ENCODE data around the gene PTGFRN.

PTGFRN gene

DNA sequence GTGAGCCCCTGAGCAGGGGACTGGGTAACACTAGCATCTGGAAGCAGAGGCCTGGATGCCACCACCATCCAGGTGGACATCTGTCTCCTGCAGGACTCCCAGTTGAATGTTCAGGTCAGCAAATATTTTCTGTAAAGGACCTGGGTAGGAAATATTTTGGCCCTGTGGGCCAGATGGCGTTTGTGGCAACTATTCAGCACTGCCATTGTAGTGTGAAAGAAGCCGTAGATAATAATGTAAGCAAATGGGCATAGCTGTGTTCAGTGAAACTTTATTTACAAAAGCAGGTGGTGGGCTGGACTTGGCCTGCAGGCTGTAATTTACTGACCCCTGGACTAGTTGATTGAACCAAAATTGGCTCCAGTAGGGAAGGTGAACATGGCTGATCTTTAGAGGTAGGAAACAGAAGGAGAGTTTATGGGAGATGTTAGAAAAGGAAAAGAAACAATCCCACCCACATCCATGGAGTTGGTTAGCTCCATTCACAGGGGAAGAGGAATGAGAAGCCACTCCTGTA is 71.9 kb downstream of the PTGFRN start:
- TF ChIP-seq, protein P1, sequence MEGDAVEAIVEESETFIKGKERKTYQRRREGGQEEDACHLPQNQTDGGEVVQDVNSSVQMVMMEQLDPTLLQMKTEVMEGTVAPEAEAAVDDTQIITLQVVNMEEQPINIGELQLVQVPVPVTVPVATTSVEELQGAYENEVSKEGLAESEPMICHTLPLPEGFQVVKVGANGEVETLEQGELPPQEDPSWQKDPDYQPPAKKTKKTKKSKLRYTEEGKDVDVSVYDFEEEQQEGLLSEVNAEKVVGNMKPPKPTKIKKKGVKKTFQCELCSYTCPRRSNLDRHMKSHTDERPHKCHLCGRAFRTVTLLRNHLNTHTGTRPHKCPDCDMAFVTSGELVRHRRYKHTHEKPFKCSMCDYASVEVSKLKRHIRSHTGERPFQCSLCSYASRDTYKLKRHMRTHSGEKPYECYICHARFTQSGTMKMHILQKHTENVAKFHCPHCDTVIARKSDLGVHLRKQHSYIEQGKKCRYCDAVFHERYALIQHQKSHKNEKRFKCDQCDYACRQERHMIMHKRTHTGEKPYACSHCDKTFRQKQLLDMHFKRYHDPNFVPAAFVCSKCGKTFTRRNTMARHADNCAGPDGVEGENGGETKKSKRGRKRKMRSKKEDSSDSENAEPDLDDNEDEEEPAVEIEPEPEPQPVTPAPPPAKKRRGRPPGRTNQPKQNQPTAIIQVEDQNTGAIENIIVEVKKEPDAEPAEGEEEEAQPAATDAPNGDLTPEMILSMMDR (IDR thresholded peaks at IDR 0.05), result no peak

DNA sequence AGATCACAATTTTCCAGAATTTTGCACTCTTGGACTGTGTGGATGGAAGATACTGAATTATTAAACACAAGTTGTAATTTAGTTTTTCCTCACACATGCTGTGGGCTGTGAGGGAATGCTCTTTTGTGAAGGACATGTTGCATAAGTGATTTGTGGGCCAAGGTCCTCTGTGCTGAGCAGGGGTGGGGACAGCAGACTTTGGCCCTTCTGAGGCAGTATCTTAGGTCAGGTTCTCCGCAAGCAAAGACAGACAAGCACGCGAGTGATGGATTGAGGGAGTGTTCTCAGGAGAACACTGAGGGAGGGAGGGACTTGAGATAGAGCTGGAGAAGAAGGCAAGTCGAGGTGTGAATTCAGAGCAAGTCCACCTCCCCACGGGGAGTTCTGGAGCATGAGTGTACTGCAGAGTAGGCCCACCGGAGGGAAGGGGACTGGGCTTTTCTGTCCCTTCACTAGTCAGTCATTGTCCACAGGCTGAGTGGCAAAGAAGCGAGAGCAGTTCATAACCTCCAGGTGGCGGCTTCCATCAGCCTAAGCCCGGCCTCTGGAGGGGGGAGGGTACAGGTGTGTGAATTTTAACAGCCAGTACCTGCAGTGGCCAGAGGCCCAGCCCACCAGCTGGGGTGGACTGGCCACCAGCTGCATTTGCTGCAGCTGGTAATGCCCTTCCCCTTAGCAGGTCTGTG is 72.7 kb downstream of the PTGFRN start:
- TF ChIP-seq, protein P1 (IDR thresholded peaks at IDR 0.05), result no peak

DNA sequence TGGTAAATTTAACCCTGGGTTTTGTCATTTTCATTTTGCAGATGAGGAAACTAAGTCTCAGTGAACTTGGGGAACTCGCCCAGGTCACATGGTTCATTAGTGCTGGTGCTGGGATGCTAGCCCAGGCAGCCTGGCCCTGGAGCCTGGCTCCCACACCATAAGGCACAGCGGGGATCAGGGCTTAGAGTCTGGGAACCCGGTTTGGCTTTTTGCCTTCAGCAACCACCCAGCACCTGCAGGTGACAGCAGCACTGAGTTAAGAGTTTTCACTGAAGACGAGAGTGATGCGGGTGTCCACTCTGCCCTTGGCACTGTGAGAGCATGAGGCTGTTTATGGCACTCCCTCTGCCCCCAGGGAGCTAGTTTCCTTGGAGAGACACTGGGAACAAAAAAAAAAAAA is 73.4 kb downstream of the PTGFRN start:
- TF ChIP-seq, protein P1 (IDR thresholded peaks at IDR 0.05), result no peak

DNA sequence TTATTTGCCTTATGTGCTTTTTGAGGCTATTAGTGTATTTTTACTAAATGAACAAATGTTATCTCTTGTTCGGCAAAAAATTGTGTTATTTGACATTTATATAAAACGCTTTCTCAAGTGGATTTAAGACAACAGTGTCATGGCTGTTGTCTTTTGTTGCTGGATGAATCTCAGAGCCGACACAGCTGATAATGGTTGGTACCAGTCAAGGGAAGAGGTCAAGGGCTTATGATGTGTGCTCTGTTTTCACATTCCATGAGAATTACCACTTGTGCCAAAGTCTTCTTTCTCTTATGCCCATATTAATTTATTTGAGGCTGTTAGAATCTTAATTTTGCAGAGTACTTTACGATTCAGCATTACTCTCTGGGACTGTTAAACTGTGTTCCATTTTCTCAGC is 74.0 kb downstream of the PTGFRN start:
- TF ChIP-seq, protein P1 (IDR thresholded peaks at IDR 0.05), result no peak

DNA sequence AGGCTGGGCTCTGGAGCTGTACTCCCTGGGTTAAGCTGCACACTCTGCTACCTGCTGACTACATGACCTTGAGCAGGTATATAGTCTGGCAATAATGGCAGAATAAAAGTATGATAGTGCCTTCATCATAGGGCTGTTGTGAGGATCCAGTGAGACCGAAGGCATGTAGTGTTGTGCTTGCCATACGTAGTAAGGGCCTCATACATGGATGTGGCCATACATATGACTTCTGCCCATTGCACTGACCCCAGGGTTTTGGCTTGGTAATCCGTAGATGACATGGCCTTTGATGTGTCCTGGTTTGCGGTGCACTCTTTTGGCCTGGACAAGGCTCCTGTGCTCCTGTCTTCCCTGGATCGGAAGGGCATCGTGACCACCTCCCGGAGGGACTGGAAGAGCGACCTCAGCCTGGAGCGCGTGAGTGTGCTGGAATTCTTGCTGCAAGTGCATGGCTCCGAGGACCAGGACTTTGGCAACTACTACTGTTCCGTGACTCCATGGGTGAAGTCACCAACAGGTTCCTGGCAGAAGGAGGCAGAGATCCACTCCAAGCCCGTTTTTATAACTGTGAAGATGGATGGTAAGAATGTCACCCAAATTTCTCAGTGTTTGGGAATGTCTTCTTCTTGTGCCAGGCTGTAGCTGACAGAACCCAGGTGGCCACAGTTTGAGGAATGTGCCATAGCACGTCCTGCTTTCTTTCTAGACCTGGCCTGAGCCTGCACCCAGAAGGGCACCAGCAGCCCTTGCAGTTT is 74.9 kb downstream of the PTGFRN start:
- TF ChIP-seq, protein P1 (IDR thresholded peaks at IDR 0.05), result no peak

DNA sequence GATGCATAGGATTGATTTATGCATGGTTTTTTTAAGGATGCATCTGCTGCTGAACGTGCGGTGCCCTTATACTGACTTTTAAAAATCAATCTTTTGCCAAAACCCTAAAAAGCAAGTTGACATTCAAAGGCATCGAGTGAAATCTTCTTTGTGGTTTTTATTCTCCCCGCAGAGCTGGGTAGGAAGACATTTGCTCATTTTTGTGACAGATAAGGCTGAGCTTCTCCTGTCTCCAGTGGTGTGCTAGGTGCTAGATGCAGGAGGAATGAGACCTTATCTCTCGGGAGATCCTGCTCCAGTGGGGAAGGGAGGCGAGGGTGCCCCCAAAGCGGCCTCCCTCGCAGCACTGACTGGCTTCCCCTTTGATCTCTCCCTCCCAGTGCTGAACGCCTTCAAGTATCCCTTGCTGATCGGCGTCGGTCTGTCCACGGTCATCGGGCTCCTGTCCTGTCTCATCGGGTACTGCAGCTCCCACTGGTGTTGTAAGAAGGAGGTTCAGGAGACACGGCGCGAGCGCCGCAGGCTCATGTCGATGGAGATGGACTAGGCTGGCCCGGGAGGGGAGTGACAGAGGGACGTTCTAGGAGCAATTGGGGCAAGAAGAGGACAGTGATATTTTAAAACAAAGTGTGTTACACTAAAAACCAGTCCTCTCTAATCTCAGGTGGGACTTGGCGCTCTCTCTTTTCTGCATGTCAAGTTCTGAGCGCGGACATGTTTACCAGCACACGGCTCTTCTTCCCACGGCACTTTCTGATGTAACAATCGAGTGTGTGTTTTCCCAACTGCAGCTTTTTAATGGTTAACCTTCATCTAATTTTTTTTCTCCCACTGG is 76.9 kb downstream of the PTGFRN start:
- TF ChIP-seq, protein P1 (IDR thresholded peaks at IDR 0.05), result no peak

DNA sequence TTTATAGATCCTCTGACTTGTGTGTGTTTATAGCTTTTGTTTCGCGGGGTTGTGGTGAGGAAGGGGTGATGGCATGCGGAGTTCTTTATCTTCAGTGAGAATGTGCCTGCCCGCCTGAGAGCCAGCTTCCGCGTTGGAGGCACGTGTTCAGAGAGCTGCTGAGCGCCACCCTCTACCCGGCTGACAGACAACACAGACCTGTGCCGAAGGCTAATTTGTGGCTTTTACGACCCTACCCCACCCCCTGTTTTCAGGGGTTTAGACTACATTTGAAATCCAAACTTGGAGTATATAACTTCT is 77.5 kb downstream of the PTGFRN start:
- TF ChIP-seq, protein P1 (IDR thresholded peaks at IDR 0.05), result no peak
